ENCODE measurements around the gene C7. TPM values are rescaled to one million over a fixed set of nuclear protein-coding genes. Genes with fewer than 3 reads are reported as not detected.

Gene C7
- total RNA-seq, 1 experiment from 2014 or later = 0.74 TPM

DNA sequence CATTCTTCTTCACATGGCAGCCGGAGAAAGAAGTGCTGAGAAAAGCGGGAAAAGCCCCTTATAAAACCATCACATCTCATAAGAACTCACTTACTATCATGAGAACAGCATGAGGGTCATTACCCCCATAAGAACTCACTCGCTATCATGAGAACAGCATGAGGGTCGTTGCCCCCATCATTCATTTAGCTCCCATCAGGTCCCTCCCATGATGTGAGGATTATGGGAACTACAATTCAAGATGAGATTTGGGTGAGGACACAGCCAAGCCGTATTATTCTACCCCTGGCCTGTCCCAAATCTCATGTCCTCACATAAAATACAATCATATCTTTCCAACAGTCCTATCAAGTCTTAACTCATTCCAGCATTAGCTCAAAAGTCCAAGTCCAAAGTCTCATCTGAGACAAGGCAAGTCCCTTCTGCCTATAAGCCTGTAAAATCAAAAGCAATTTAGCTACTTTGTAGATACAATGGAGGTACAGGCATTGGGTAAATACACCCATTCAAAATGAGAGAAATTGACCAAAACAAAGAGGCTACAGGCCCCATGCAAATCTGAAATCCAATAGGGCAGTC lies 82.8 kb downstream of the C7 start:
- Histone ChIP-seq H3K9ac (ENCODE audit: low read length) (no peak overlapping the region), H3K79me2 (ENCODE audit: insufficient read depth, low read length) (no peaks in the 10 kb centered on the region), H3K4me2 (ENCODE audit: low read length) (no peak overlapping the region), H2AFZ (ENCODE audit: low read depth, low read length, poor library complexity, severe bottlenecking) (no peak overlapping the region), H3K4me1 (ENCODE audit: control insufficient read depth in 1 of 2, insufficient read depth in 2 of 2, low read length in 2 of 2) (no peaks in the 10 kb centered on the region), H3K9me3 (ENCODE audit: control insufficient read depth in 1 of 2, insufficient read depth in 1 of 2, low read depth in 1 of 2, low read length in 2 of 2) (0 out of 4 replicates have a peak, but pooled peaks cover 0 to 3% of the 10 kb centered on the region in 2 experiments), H3K27ac (ENCODE audit: low read depth, low read length) (no peak overlapping the region), H3K36me3 (ENCODE audit: control insufficient read depth in 1 of 2, insufficient read depth in 2 of 2, low read length in 2 of 2) (no peaks in the 10 kb centered on the region), H4K20me1 (ENCODE audit: insufficient read depth) (no peaks in the 10 kb centered on the region), H3K9me2 (ENCODE audit: insufficient read depth) (no peaks in the 10 kb centered on the region), H3K27me3 (ENCODE audit: insufficient read depth, low read length) (no peaks in the 10 kb centered on the region), H3K4me3 (replicated peaks in 1 of 2; ENCODE audit: low read depth in 1 of 2, low read length in 2 of 2) (no peak overlapping the region)
- RAD21 ChIA-PET (ENCODE audit: low non-redundant PET in 1 of 2, low total read pairs in 2 of 2, uncharacterized antibody in 2 of 2, unreplicated experiment in 2 of 2) = no interaction called here
- ATAC-seq (no peak), DNase-seq (ENCODE audit: low read depth, low spot score) (no peak)
- TF ChIP-seq, protein P1, sequence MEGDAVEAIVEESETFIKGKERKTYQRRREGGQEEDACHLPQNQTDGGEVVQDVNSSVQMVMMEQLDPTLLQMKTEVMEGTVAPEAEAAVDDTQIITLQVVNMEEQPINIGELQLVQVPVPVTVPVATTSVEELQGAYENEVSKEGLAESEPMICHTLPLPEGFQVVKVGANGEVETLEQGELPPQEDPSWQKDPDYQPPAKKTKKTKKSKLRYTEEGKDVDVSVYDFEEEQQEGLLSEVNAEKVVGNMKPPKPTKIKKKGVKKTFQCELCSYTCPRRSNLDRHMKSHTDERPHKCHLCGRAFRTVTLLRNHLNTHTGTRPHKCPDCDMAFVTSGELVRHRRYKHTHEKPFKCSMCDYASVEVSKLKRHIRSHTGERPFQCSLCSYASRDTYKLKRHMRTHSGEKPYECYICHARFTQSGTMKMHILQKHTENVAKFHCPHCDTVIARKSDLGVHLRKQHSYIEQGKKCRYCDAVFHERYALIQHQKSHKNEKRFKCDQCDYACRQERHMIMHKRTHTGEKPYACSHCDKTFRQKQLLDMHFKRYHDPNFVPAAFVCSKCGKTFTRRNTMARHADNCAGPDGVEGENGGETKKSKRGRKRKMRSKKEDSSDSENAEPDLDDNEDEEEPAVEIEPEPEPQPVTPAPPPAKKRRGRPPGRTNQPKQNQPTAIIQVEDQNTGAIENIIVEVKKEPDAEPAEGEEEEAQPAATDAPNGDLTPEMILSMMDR (IDR thresholded peaks at IDR 0.05 in 2 of 3, conservative IDR thresholded peaks at IDR 0.05 in 1 of 3; ENCODE audit: borderline replicate concordance in 1 of 3, insufficient read depth in 1 of 3, low read depth in 2 of 3, low read length in 2 of 3) = no peak
- TF ChIP-seq RAD21 (IDR thresholded peaks at IDR 0.05; ENCODE audit: low read depth) = no peak
- no peak for TF ChIP-seq ELF1 (IDR thresholded peaks at IDR 0.05; ENCODE audit: borderline replicate concordance, low read depth)
- TF ChIP-seq SRF (IDR thresholded peaks at IDR 0.05; ENCODE audit: low read depth) = no peak
- TF ChIP-seq ZFX (IDR thresholded peaks at IDR 0.05) = no peak
- TF ChIP-seq CBX3 (IDR thresholded peaks at IDR 0.05; ENCODE audit: low read depth) = no peak
- no peak for TF ChIP-seq YY1 (IDR thresholded peaks at IDR 0.05; ENCODE audit: extremely low read depth, insufficient replicate concordance, low read depth, low read length)
- no peak for TF ChIP-seq JUND (IDR thresholded peaks at IDR 0.05)
- TF ChIP-seq POLR2AphosphoS5 (IDR thresholded peaks at IDR 0.05; ENCODE audit: low read depth, low read length) = no peak
- TF ChIP-seq, protein P2, sequence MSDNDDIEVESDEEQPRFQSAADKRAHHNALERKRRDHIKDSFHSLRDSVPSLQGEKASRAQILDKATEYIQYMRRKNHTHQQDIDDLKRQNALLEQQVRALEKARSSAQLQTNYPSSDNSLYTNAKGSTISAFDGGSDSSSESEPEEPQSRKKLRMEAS (IDR thresholded peaks at IDR 0.05) = no peak
- no peak for TF ChIP-seq CEBPB (IDR thresholded peaks at IDR 0.05; ENCODE audit: low read depth)
- TF ChIP-seq FOSL1 (IDR thresholded peaks at IDR 0.05; ENCODE audit: low read depth) = no peak
- no peak for TF ChIP-seq SIN3A (IDR thresholded peaks at IDR 0.05; ENCODE audit: low read depth)
- TF ChIP-seq EGR1 (IDR thresholded peaks at IDR 0.05; ENCODE audit: low read depth) = no peak
- no peak for TF ChIP-seq EZH2 (IDR thresholded peaks at IDR 0.05)
- TF ChIP-seq, protein P3, sequence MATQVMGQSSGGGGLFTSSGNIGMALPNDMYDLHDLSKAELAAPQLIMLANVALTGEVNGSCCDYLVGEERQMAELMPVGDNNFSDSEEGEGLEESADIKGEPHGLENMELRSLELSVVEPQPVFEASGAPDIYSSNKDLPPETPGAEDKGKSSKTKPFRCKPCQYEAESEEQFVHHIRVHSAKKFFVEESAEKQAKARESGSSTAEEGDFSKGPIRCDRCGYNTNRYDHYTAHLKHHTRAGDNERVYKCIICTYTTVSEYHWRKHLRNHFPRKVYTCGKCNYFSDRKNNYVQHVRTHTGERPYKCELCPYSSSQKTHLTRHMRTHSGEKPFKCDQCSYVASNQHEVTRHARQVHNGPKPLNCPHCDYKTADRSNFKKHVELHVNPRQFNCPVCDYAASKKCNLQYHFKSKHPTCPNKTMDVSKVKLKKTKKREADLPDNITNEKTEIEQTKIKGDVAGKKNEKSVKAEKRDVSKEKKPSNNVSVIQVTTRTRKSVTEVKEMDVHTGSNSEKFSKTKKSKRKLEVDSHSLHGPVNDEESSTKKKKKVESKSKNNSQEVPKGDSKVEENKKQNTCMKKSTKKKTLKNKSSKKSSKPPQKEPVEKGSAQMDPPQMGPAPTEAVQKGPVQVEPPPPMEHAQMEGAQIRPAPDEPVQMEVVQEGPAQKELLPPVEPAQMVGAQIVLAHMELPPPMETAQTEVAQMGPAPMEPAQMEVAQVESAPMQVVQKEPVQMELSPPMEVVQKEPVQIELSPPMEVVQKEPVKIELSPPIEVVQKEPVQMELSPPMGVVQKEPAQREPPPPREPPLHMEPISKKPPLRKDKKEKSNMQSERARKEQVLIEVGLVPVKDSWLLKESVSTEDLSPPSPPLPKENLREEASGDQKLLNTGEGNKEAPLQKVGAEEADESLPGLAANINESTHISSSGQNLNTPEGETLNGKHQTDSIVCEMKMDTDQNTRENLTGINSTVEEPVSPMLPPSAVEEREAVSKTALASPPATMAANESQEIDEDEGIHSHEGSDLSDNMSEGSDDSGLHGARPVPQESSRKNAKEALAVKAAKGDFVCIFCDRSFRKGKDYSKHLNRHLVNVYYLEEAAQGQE (IDR thresholded peaks at IDR 0.05; ENCODE audit: low read depth) = no peak
- TF ChIP-seq, protein P4, sequence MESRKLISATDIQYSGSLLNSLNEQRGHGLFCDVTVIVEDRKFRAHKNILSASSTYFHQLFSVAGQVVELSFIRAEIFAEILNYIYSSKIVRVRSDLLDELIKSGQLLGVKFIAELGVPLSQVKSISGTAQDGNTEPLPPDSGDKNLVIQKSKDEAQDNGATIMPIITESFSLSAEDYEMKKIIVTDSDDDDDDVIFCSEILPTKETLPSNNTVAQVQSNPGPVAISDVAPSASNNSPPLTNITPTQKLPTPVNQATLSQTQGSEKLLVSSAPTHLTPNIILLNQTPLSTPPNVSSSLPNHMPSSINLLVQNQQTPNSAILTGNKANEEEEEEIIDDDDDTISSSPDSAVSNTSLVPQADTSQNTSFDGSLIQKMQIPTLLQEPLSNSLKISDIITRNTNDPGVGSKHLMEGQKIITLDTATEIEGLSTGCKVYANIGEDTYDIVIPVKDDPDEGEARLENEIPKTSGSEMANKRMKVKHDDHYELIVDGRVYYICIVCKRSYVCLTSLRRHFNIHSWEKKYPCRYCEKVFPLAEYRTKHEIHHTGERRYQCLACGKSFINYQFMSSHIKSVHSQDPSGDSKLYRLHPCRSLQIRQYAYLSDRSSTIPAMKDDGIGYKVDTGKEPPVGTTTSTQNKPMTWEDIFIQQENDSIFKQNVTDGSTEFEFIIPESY (IDR thresholded peaks at IDR 0.05; ENCODE audit: extremely low read depth, insufficient replicate concordance, low read length) = no peak
- TF ChIP-seq TCF7L2 (IDR thresholded peaks at IDR 0.05; ENCODE audit: borderline replicate concordance, extremely low read depth, insufficient read depth, insufficient read length) = no peak
- TF ChIP-seq, protein P5, sequence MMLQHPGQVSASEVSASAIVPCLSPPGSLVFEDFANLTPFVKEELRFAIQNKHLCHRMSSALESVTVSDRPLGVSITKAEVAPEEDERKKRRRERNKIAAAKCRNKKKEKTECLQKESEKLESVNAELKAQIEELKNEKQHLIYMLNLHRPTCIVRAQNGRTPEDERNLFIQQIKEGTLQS (IDR thresholded peaks at IDR 0.05) = no peak
- no TSS peak for BruUV-seq (replicated peaks)
- CTCF ChIA-PET = interaction anchor here (0.7 kb wide), 1 partner anchor 650 kb away, joined by 3 read pairs; no protein-coding TSS in a partner anchor
- intact Hi-C loops (cut with micrococcal nuclease) = no loop called here
- POLR2A ChIA-PET = no interaction called here

Data from HCT116 (cell line).